ENCODE data around the gene CAMK2A.

Gene CAMK2A

GRCh38 chr5:150305557-150305956 lies 16.0 kb upstream of the CAMK2A start:
- no peak for DNase-seq (ENCODE audit: low spot score)
- Histone ChIP-seq H3K4me3 (no peak overlapping the region), H3K27ac (no peak overlapping the region)
- no peak for TF ChIP-seq CTCF (IDR thresholded peaks at IDR 0.05)

- DNase-seq (ENCODE audit: low spot score): no peak
- no peak for TF ChIP-seq CTCF (IDR thresholded peaks at IDR 0.05)
Measured at GRCh38 chr5:150305095-150305494, 15.5 kb upstream of the CAMK2A start.

GRCh38 chr5:150304481-150305081 lies 15.0 kb upstream of the CAMK2A start:
- no peak overlapping the region for H3K4me3 ChIP-seq
- no peak for DNase-seq (ENCODE audit: low spot score)
- peak overlapping the region in 1 of 2 donors; percentile 70 for H3K27ac ChIP-seq
- no peak for TF ChIP-seq CTCF (IDR thresholded peaks at IDR 0.05)

More at GRCh38 chr5:150305095-150305494, 15.5 kb upstream of the CAMK2A start:
- no peak overlapping the region for H3K27ac ChIP-seq
- no peak overlapping the region for H3K4me3 ChIP-seq

- peak overlapping the region; percentile 66 to 70 for H3K27ac ChIP-seq
- no peak for DNase-seq (ENCODE audit: low spot score)
Measured at GRCh38 chr5:150303660-150304386, 14.2 kb upstream of the CAMK2A start.

GRCh38 chr5:150303070-150303615 lies 13.6 kb upstream of the CAMK2A start:
- TF ChIP-seq CTCF (IDR thresholded peaks at IDR 0.05): no peak
- peak overlapping the region; percentile 68 for H3K4me3 ChIP-seq
- peak overlapping the region; percentile 66 to 70 for H3K27ac ChIP-seq
- no peak for DNase-seq (ENCODE audit: low spot score)

More at GRCh38 chr5:150303660-150304386, 14.2 kb upstream of the CAMK2A start:
- no peak for TF ChIP-seq CTCF (IDR thresholded peaks at IDR 0.05)
- H3K4me3 ChIP-seq: no peak overlapping the region

- Histone ChIP-seq H3K27ac (peak within 1 kb of the TSS; percentile 66 to 70), H3K4me3 (peak within 1 kb of the TSS; percentile 68)
- DNase-seq (ENCODE audit: low spot score): peak; percentile 69
- no peak for TF ChIP-seq CTCF (IDR thresholded peaks at IDR 0.05)
Measured at GRCh38 chr5:150302301-150303069, 12.9 kb upstream of the CAMK2A start, which contains the start of gene ARSI. TSS of gene ARSI (minus strand) at chr5:150302905. CDS start at chr5:150302373, 532 bp downstream.
